ENCODE data around the gene POU2F1. TPM values are rescaled to one million over a fixed set of nuclear protein-coding genes. Genes with fewer than 3 reads are reported as not detected.
"Not testable (repeated sequence)": the region's sequence is repeated elsewhere in the genome, so short reads cannot be mapped to it uniquely, and the experiment has no call there.

The POU2F1 gene
- total and polyA plus RNA-seq, 3 donors from 2014 or later: 17.1 to 36.9 (median 36.0) TPM

- no peak overlapping the region for H3K27ac ChIP-seq
- WGBS, 2 donors: 87 to 96% methylated on average over 4 of the region's 4 CpGs
- H3K27me3 ChIP-seq: no peaks in the 10 kb centered on the region
- DNase-seq: no peak
- H3K4me3 ChIP-seq: no peak overlapping the region
- H3K36me3 ChIP-seq (ENCODE audit: low read depth, missing control alignments): no peaks in the 10 kb centered on the region
- intact Hi-C loops (cut with DNase I; ENCODE audit: low total_unique reads): no loop called here
- TF ChIP-seq POLR2A (IDR thresholded peaks at IDR 0.05) (no peak), CTCF (IDR thresholded peaks at IDR 0.05) (no peak)
- H3K9me3 ChIP-seq: no peaks in the 10 kb centered on the region
- no peaks in the 10 kb centered on the region for H3K4me1 ChIP-seq
Measured at GRCh38 chr1:167200272-167200671, 20.4 kb upstream of the POU2F1 start.

GRCh38 chr1:167200749-167201148 is 19.9 kb upstream of the POU2F1 start:
- intact Hi-C loops (cut with DNase I; ENCODE audit: low total_unique reads): no loop called here
- Histone ChIP-seq H3K4me1 (no peaks in the 10 kb centered on the region), H3K4me3 (no peak overlapping the region), H3K27ac (no peak overlapping the region), H3K27me3 (no peaks in the 10 kb centered on the region), H3K36me3 (ENCODE audit: low read depth, missing control alignments) (no peaks in the 10 kb centered on the region), H3K9me3 (no peaks in the 10 kb centered on the region)
- 93 to 95% methylated on average over 3 of the region's 3 CpGs for WGBS, 2 donors
- TF ChIP-seq POLR2A (IDR thresholded peaks at IDR 0.05) (no peak), CTCF (IDR thresholded peaks at IDR 0.05) (no peak)
- no peak for DNase-seq

- H3K9me3 ChIP-seq: no peaks in the 10 kb centered on the region
- H3K27ac ChIP-seq: no peak overlapping the region
- intact Hi-C loops (cut with DNase I; ENCODE audit: low total_unique reads): no loop called here
- no peaks in the 10 kb centered on the region for H3K4me1 ChIP-seq
- no peak overlapping the region for H3K4me3 ChIP-seq
- H3K36me3 ChIP-seq (ENCODE audit: low read depth, missing control alignments): no peaks in the 10 kb centered on the region
- 80 to 82% methylated on average over 3 of the region's 3 CpGs for WGBS, 2 donors
- DNase-seq: no peak
- H3K27me3 ChIP-seq: no peaks in the 10 kb centered on the region
- no peak for TF ChIP-seq CTCF (IDR thresholded peaks at IDR 0.05)
- no peak for TF ChIP-seq POLR2A (IDR thresholded peaks at IDR 0.05)
Measured at GRCh38 chr1:167202049-167202448, 18.6 kb upstream of the POU2F1 start.

- intact Hi-C loops (cut with DNase I; ENCODE audit: low total_unique reads); H3K9me3 ChIP-seq; H3K27ac ChIP-seq; H3K36me3 ChIP-seq (ENCODE audit: low read depth, missing control alignments); DNase-seq; H3K27me3 ChIP-seq; H3K4me3 ChIP-seq; H3K4me1 ChIP-seq: not testable (repeated sequence)
- WGBS, 2 donors: 97 to 98% methylated on average over 4 of the region's 6 CpGs
Measured at GRCh38 chr1:167205306-167206050, 15.2 kb upstream of the POU2F1 start.

- no peak for DNase-seq
- Histone ChIP-seq H3K36me3 (ENCODE audit: low read depth, missing control alignments) (no peaks in the 10 kb centered on the region), H3K9me3 (no peaks in the 10 kb centered on the region), H3K4me1 (no peaks in the 10 kb centered on the region), H3K27me3 (no peaks in the 10 kb centered on the region), H3K27ac (no peak overlapping the region), H3K4me3 (no peak overlapping the region)
- TF ChIP-seq CTCF (IDR thresholded peaks at IDR 0.05): no peak
- no peak for TF ChIP-seq POLR2A (IDR thresholded peaks at IDR 0.05)
- WGBS, 2 donors: 90 to 95% methylated on average over 2 to 3 of the region's 3 CpGs
- intact Hi-C loops (cut with DNase I; ENCODE audit: low total_unique reads): no loop called here
Measured at GRCh38 chr1:167206166-167206835, 14.4 kb upstream of the POU2F1 start.
